NCI-H2107 treated with DMSO at 0.1 percent for 48 hours (cell line): ENCODE data around the gene HSD17B10.
"Not testable (repeated sequence)": the region's sequence is repeated elsewhere in the genome, so short reads cannot be mapped to it uniquely, and the experiment has no call there.

Experiments
- DNase-seq: peaks from one replicate; lab custom pipeline; 2025; ENCODE audit not compliant: unreplicated experiment; lab: John Stamatoyannopoulos, UW

HSD17B10 gene

GRCh38 chrX:53438174-53438831 is 4.1 kb upstream of the HSD17B10 start:
- peak; percentile 14 for DNase-seq

- DNase-seq, result no peak
Observed at GRCh38 chrX:53437206-53437605, 3.0 kb upstream of the HSD17B10 start.

- peak; percentile 51 for DNase-seq
Observed at GRCh38 chrX:53435997-53436396, 1.8 kb upstream of the HSD17B10 start.

DNA sequence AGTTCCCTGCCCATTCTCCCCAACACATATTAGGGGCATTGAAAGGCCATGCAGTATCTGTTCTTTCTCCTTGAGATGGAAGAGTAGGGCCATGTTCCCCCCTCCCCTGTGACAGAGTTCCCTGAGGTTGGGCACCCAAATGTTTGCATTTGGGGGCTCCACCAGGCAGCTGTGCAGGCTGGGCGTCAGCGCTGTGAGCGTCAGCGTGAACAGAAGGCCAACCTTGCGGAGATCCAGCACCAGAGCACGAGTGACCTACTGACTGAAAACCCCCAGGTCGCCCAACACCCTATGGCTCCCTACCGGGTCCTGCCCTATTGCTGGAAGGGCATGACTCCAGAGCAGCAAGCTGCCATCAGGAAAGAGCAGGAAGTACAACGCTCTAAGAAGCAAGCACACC is 3.9 kb downstream of the HSD17B10 start:
- DNase-seq, result no peak

DNA sequence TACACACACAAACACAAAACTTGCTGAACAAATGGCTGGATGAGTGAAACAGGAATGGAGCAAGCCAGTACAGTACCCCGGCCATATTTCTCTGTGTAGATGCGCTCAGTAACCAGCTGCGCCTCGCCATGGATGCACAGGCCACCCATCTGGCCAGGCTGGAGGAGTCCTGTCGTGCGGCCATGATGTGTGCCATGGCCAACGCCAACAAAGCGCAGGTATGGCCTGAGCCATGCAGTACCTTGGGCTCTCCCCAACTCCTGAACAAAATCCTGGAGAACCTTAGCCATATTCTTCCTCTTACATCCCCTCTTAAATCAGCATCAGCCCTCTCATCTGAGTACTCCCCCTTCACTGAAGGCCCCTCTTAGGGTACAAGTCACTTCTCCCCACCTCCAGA is 4.4 kb downstream of the HSD17B10 start:
- DNase-seq, result no peak

- no peak for DNase-seq
Observed at GRCh38 chrX:53422861-53423306, 11.3 kb downstream of the HSD17B10 start, which contains the start of gene RIBC1. Gene RIBC1 (plus strand): TSS chrX:53422873. CDS start chrX:53426277, 3,404 bp downstream.

DNA sequence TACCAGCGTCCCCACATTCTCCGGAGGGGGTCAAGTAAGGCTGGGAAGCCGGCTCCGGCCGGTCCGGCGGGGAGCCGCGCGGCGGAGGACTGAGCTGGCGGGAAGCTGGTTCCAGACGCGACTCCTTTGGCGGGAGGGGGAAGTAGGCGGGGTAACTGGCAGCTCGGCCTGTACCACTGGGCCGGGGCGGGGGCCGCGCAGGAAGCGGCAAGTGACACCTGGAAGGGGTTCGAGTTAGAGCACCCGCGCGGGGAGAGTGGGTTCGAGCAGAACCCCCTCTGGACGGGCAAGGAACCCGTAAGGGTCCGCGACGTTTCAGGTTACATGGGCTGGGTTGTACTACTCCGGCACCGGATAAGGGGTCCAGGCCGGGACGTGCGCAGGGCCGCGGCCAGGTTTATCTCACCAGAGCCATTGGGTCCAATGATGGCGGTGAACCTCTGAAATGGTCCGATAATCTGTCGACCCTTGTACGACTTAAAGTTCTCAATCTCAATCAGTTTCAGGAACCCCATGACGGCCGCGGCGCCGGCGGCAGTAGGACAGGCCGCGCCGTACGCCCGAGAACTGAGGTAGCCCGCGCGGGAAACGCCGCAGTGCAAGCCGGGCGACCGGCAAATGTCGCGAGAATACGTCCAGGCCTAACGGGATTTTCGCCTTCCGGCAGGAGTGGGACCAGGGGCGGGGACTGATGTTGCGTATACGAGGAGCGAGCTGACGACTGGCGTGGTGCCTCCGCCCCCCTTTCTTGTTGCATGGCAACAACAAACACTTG is 11.9 kb downstream of the HSD17B10 start, which contains the start of gene SMC1A:
Gene SMC1A (minus strand): TSS at position 569 of the 775 bp plus-strand sequence. CDS start 54 bp downstream, at position 515.
- peak; percentile 93 for DNase-seq

DNA sequence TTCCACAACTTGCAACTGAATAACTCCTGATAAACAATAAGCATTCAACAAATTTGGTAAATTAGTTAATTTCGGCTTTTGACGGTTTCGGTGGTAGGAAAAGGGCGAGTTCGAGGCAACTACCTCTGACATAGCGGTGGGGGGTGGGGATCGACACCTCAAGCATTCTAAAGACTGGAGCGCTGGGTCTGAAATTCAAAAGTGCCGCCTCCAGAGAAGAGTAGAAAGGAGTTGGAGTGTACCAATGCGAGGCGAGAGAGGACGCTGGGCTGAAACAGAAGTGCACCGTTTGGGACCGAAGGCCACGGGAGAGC is 12.4 kb downstream of the HSD17B10 start:
- peak; percentile 53 for DNase-seq

DNA sequence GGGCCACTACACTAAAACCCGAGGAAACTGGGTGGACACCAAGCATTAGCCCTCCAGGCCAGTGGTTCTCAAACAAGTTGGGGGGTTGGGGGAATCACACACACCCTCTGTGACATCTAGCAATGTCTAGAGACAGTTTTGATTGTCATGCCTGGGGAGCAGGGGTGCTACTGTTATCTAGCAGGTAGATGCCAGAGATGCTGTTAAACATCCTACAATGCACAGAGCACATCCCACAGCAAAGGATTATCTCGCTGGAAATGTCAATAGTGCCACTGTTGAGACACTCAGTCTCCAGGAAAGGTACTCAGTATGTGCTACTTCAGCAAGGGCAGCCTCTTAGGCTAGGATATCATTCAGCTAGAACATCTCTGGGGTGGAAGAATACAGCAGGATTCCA is 13.0 kb downstream of the HSD17B10 start:
- DNase-seq, result no peak

DNA sequence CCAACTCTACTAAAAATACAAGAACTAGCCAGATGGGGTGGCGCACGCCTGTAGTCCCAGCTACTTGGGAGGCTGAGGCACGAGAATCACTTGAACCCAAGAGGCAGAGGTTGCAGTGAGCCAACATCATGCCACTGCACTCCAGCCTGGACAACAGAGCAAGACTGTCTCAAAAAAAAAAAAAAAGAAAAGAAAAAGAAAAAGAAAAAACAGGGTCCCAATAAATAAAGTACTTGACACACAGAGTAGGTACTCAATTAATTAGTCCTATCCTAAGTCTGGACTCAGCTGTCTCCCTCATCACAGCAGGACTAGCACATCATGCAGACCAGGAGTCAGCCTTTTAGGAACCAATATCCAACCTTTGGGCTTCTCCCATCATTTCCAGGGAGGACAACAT is 13.8 kb downstream of the HSD17B10 start:
- DNase-seq, result not testable (repeated sequence)

- no peak for DNase-seq
Observed at GRCh38 chrX:53412446-53412845, 21.7 kb downstream of the HSD17B10 start.

DNA sequence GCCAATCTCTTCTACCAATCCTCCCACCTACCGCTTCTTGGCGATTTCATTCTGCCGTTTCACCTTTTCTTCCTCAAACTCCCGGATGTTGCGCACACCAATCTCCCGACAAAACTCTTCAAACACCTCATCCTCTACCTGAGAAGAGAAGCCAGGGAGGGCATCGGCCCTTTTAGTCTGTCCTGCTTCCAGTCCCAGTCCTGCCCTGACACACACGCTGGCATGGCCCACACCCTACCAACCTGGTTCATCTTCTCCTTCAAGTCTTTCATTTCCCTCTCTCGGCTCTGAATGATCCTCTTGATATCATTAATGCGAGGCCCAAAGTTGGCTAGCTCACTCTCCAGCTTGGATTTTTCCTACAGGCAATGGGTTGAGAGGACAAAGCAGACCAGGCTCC is 30.6 kb downstream of the HSD17B10 start:
- no peak for DNase-seq

DNA sequence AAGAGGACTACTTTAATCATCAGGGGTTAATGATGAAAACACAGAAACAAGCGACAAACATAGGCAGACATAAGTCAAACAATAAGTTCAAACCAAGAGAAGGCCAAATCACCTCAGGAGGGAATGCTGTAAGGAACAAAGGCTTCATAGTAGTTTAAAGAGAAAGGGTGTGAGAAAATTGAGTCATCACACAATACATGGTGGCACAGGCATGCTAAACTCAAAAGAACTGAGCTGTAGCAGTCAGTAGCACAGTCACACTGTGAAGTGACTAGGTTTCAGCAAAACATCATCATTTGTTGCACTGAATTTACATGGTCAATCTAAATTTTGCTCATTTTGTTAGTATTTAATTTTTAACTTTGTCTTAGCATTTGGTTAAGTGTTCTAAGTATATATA is 36.0 kb downstream of the HSD17B10 start:
- DNase-seq, result no peak

- DNase-seq, result no peak
Observed at GRCh38 chrX:53395605-53396298, 38.4 kb downstream of the HSD17B10 start.

DNA sequence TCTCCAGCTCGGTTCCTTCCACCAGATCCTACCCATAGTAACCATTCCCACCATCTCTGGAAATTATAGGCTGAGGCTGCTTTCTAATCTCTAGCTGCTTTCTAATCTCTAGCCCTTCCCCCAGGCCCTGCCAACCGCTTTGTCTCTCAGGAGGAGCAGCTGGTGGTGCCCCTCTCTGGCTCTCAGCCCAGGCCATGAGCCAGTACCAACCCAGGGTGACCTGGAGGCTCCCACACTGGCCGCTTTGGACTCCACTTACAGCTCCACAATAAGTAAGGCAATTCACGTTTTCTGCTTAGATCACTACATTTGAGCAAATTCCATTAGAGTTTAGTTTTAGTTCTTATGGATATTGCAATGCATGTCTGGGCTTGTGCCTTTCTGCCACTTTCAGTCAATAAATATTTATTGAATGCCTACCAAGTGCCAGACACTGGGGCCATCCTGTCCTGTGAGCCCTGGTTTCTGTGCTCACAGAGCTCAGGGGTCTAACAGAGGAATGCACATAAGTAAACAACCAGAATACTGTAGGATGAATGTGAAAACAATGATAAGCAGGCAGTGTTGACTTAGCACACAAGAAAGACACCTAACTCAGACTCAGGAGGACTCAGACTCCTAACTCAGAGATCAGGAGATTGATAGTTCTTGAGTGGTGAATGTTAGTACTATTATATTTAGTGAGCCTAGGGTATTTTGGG is 50.6 kb downstream of the HSD17B10 start:
- no peak for DNase-seq
